NCI-H2227 treated with DMSO at 0.1 percent for 48 hours (cell line): ENCODE measurements around the gene TMEM8B.

Experiments used
- DNase-seq: peaks from one replicate; lab custom pipeline; 2025; lab: John Stamatoyannopoulos, UW

Gene TMEM8B, protein sequence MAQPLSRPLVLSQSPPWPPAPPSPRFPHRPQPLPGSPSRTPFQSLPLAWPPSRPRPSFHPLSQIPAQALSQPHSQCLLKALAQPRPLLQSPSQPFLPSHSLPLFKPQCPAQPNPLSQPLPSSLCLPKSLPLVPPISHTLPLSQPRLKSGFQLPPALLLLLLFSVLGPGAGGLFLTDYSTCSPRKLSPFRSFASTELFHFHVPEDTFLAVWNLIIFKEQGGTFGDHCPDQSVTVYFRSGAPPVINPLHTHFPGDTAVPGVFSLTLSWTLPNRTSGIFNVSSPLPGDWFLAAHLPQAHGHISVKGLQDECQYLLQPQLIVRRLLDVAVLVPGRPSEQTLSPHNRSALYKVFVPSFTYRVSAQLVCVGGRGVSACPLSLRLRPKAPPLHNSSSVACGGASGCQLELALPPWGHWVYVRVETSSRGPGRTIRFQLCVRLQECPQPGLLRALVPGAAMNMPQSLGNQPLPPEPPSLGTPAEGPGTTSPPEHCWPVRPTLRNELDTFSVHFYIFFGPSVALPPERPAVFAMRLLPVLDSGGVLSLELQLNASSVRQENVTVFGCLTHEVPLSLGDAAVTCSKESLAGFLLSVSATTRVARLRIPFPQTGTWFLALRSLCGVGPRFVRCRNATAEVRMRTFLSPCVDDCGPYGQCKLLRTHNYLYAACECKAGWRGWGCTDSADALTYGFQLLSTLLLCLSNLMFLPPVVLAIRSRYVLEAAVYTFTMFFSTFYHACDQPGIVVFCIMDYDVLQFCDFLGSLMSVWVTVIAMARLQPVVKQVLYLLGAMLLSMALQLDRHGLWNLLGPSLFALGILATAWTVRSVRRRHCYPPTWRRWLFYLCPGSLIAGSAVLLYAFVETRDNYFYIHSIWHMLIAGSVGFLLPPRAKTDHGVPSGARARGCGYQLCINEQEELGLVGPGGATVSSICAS

DNA sequence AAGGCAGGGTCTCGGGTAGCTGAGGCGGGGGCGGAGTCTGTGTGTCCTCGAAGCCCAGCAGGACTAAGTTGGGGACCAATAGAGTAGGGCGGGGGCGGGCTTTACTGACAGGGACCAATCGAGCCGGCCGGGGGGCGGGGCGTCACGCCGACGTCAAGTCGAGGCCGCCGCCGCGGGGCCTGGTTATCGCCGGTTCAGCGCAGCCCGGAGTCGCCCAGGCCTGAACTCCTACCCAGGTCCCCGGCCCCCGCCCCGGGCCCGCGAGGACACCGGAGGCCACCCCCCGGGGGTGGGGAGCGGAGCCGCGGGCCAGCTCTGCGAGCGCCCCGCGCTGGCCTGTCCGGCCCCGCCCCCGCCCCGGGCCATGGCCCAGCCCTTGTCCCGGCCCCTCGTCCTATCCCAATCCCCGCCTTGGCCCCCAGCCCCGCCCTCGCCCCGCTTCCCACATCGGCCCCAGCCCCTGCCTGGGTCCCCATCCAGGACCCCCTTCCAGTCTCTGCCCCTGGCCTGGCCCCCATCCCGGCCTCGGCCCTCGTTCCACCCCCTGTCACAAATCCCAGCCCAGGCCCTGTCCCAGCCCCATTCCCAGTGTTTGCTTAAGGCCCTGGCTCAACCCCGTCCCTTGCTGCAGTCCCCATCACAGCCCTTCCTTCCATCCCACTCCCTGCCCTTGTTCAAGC lies at the start of gene TMEM8B:
TMEM8B (plus strand) TSS at position 145 of the 680 bp plus-strand sequence; CDS start at position 365, 220 bp downstream.
- peak; percentile 71 for DNase-seq

DNA sequence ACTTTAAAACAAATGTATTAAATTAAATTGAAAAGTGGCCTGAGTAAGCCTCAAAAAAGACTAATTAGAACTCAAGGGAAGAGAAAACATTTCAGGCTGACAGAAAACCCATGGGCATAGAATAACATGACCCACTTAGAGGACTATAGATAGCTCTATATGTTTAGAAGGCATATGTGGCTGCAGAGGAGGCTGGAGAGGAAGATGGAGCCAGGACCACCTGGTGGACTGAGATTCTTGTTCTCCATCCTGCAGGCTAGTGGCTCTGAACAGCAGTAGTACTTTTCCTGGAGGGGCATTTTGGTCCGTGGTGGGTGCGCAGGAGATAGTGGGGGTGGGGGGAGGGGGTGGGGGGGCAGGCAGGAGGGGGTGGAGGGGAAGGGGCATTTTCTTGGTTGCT lies 48.0 kb upstream of the TMEM8B start:
- DNase-seq = no peak

DNA sequence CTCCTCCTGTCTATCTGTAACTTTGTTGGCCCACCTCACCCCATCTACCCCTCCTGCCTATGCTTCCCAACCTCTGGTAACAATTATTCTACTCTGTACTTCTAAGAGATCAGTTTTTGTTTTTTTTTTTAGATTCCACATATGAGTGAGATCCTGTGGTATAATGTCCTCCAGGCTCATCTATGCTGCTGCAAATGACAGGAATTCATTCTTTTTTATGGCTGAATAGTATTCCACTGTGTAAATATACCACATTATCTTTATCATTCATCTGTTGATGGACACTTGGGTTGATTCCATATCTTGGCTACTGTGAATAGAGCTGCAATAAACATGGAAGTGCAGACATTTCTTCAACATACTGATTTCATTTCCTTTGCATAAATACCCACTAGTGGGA lies 45.6 kb upstream of the TMEM8B start:
- DNase-seq = no peak

DNA sequence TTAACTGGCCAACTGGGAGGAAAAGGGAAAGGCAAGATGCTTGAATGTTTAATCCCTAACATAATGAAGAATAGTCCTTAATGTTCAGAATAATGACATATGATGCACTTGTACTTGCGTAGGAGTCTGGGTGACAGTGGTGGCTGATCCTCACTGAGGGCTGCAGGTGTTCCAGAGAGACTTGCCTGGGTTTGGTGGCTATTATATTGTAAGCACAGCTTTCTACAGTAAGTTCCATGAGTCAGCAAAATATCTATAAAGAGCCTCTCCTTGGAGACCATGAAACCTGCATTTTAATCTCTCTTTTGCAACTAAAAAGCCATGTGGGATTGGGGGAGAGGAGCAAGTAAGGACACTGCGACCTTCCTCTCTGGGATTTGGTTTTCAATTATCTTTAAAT lies 39.5 kb upstream of the TMEM8B start:
- no peak for DNase-seq

DNA sequence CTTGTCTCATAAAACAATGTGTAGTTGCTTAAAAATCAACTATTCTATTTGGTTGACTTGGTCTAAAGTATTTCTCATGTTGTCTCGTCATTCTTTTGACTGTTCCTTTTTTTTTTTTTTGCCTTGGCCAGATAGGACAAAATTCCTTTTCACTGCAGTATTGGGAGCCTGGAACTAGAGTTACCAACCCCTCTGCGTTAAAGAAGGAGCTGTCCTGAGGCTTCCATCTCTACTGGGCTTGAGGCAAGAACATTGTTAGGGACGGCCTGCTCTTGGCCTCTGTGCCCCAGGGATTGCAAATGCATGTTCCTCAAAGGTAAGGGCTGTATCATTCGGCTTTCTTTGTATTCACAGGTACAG lies 39.0 kb upstream of the TMEM8B start:
- no peak for DNase-seq

DNA sequence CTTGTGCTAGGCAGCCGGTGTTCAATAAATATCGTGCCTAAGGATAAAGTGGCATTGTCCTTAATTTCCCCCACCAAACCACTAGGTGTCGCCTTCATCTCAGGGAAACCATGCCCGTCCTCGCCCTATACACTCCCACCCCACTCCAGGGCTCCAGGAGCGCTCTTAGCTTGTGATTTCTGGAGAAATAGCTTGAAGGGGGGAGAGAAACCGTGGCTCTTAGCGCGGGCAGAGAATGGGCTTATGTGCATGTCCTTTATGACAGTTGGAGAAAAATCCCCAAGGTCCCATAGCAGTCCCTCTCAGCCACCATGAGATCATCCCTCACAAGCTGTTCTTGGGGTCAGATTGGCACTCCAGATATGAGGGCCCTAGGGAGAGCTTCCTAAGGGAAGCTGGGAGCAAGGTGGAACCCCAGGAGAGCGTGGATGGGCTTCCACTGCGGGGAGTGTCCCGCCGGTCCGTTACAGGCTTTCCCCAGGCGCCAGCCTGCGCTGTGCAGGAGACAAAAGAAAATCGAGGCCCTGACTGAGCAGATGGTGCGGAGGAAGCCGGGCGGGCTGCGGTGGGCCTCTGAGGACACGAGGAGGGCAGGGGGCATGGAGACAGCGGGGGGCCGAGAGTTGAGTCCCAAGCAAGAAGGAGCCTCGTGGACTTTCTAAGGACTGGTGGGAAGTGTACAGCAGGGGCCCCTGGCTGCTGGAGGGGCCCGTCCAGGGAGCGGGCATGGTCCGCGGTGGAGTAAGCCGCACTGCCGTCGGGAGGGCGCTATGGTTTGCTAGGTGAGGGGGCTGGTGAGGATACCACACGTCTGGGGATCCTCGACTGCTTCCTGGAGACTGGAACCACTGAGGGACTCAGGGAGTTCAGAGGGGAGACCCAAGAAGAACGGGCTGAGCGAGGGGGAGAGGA lies 38.4 kb upstream of the TMEM8B start:
- peak; percentile 69 for DNase-seq

DNA sequence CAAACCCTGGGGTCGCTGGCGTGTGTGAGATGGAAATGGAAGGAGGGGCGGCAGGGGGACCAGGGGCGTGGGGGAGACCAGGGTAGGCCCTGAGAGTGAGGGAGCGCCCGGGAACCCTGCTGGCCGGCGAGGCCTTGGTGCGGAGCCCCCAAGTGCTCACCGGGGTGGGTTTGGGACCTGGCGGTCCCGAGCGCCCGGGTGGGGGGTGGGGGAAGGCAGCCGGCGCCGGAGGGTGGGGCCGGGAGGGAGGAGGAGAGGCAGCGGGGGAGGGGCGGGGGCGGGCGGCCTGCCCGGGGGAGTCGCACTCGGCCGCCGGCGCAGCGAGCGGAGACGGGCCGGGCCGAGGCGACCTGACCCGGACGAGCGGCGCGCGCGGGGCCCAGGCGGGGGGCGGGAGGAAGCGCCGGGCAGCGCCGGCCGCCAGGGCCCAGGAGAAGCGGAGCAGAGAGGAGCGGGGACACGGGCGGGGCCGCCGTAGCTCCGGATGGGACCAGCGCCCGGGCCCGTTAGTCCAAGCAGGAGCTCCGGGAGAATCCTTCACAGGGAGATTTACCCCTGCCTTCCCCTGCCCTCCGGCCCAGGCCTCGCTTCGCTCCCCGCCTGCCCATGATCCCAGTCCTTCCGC lies 37.6 kb upstream of the TMEM8B start, which contains the start of gene NPR2:
NPR2 (plus strand) TSS at position 295 of the 625 bp plus-strand sequence. CDS start 818 bp downstream, outside the sequence.
- DNase-seq = no peak

DNA sequence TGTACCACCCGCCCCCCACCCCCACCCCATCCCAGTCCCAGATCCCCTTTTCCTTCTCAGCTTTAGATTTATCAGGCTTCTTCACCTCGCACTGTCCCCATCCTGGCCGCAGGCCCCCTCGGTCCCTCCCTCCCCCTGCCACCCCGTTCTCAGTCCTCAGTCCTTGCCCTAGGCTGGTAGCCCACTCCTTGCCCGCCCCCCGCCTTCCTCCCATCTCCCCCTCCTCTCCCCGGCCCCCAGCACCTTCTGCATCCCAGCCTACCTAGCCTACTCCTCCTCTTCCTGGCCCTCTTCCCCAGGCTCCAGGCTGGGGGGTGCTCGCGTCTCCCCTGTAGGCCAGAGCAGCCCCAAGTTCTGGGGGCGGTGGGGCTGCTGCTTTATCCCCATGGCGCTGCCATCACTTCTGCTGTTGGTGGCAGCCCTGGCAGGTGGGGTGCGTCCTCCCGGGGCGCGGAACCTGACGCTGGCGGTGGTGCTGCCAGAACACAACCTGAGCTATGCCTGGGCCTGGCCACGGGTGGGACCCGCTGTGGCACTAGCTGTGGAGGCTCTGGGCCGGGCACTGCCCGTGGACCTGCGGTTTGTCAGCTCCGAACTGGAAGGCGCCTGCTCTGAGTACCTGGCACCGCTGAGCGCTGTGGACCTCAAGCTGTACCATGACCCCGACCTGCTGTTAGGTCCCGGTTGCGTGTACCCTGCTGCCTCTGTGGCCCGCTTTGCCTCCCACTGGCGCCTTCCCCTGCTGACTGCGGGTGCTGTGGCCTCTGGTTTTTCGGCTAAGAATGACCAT lies 36.8 kb upstream of the TMEM8B start:
- no peak for DNase-seq

DNA sequence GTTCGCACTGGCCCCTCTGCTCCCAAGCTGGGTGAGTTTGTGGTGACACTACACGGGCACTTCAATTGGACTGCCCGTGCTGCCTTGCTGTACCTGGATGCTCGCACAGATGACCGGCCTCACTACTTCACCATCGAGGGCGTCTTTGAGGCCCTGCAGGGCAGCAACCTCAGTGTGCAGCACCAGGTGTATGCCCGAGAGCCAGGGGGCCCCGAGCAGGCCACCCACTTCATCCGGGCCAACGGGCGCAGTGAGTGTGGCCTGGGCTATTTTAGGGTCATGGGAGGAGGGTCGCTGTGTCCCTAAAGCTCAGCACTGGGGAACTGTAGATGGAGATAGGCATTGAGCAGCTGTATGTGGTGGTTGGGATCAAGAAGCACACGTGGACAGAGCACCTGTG lies 36.2 kb upstream of the TMEM8B start:
- DNase-seq = no peak

DNA sequence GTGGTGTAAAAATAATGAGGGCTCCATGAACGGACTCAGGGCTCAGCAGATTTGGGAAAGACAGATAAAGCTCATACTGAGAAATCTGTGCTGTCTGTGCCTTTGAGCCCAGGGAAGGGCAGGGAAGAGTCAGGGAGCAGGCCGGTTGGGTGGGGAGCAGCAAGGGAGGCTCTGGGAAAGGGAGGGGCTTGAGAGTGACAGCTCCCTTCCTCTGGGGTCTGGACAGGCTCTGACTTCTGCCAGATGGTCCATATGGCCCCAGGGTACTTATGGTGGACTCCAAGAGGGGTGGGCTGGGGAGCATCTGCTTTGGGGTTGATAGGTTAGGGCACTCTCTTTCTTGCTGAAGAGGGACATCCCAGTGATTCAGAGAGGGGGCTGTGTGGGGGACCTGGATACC lies 35.6 kb upstream of the TMEM8B start:
- no peak for DNase-seq

DNA sequence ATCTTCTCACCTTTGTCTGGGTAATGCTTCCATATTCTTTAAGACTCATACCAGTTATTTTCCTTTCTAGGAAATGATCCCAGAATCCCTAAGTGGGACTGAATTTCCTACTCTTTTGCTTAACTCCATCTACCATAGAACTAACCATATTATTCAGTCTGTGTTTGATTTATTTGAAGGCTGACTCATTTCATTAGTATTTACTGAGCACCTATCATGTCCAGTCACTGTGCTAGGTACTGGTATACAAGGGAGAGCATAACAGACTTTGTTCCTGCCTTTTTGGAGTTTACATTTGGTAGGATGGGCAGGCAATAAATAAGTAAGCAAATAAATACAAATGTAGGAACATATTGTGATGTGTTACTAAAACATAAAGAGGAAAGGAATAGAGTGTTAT lies 33.3 kb upstream of the TMEM8B start:
- no peak for DNase-seq

DNA sequence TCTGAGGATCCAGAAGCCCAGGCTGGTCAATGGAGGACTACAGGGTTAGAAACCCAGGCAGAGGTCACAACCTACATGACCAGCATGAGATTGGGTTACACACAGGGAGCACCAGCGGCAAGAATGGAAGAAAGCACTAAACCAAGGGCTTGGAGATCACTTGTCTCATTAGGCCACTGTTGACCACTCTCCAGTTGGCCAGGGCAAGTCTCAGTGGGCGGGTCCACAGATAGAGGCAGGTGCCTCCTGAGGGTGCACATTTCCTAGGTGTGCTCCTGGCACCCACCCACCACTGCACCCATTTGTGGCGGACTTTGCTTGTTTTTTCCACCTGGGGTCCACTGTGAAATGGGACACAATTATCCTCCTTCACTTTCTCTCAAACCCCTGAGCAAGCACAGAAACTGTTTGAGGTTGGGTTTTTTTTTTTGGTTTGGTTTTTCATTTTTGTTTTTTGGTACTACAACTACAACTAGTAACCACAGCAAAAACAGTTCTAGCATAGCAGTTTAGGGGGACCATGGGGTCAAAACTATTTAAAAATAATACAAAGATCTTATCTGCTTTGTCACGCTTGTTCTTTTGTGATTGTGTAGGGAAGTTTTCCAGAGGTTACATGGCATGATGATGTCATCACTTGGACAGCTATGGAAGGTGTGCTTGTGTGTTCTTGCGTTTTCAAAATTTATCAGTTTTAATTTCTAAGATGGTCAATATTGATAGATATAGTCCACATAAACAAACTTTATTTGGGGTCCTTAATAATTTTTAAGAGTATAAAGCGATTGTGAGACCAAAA lies 31.5 kb upstream of the TMEM8B start:
- DNase-seq = no peak

DNA sequence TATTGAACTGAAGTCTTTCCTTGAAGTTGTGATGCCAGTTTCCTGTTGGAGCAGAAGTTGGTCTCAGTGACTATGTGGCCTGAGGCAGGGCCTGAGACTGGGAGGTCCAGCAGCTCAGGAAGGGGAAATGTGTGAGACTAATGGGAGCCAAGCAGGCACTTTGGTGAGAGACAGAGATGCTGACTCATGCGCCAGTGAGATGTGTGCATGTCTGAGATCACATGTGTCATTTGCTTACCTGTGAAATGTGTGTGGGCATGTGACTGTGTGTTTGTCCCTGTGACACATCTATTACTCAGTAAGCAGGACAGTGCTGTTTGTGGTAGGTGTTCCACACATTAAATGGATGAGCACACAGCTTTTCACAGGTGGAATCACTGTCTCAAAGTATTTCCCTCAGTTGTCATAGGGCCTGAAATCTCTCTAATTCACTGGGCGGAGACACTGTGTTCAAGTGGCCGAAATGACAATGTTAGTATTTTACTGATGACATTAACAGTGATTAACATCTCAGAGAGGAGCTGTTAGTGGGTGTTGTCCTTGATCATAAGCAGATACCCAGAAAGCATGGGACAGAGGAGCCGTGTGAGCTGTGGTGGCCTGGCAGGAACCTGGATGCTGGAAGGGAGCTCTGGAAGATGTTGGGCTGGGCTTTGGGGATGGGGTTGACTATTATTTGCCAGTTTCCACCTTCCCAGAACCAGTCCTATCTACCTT lies 30.2 kb upstream of the TMEM8B start:
- DNase-seq = no peak

DNA sequence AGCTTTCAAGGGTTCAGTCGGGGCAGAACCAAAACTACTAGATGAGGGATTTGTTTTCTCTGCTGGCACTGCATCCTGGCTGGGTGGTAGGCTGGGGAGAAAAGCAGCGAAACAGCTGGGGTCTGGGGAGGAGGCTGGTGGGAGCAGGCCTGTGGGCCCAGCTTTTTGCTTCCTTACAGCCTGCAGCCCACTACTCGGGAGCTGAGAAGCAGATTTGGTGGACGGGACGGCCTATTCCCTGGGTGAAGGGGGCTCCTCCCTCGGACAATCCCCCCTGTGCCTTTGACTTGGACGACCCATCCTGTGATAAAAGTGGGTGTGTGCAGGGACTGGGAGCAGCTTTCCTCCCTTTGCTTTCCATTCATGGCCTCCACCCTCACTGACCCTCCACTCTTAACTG lies 28.5 kb upstream of the TMEM8B start:
- DNase-seq = no peak

DNA sequence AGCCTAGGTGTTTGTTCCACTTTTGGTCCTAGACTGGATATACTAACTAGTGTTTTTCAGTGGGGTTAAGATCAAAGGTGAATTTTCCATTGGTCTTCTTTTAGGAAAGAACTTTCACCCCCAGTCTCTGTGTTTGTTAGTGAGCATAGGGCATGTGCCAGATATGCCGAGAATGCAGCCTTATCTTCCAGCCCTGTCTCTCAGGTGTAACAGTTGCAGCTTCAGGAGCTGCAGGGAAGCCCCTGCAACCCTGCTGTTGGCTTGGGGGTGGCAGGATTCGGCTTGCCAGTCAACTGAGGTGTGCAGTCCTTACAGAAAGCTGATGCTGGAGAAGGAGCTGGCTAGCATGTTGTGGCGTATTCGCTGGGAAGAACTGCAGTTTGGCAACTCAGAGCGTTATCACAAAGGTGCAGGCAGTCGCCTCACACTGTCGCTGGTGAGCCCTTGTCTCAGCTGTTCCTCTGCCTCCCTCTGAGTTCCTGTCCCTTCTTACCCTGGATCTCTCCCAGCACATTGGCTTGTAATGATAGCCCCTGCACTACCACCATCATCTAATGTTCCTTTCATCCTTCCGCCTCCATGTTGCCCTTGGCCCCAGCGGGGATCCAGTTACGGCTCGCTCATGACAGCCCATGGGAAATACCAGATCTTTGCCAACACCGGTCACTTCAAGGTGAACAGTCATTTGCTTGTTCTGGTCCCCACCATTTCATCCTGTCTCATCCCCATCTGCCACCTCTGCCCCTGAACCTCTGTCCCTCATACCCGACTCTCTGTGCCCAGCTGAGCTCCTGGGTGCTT lies 27.5 kb upstream of the TMEM8B start:
- DNase-seq = no peak

DNA sequence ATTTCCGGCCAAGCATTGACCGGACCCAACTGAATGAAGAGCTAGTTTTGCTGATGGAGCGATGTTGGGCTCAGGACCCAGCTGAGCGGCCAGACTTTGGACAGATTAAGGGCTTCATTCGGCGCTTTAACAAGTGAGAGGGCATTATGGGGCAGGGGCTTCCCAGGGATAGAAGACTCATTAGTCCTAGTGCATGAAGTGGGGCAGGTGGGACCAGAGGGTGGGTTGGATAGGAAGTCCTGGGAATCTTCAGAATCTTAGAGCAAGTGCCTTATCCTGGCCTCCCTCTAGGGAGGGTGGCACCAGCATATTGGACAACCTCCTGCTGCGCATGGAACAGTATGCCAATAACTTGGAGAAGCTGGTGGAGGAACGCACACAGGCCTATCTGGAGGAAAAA lies 22.9 kb upstream of the TMEM8B start:
- no peak for DNase-seq

DNA sequence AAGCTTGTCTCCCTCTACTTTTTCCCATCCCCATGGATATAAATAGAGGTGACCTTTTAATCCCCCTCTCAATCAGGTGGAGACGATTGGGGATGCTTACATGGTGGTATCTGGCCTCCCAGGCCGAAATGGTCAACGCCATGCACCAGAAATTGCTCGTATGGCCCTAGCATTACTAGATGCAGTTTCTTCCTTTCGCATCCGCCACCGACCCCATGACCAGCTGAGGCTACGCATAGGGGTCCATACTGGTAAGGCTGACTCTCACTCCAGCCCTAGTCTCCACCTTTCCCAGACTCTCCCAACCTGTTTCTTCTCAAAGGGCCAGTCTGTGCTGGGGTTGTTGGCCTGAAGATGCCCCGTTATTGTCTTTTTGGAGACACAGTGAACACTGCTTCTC lies 20.6 kb upstream of the TMEM8B start:
- DNase-seq = no peak

DNA sequence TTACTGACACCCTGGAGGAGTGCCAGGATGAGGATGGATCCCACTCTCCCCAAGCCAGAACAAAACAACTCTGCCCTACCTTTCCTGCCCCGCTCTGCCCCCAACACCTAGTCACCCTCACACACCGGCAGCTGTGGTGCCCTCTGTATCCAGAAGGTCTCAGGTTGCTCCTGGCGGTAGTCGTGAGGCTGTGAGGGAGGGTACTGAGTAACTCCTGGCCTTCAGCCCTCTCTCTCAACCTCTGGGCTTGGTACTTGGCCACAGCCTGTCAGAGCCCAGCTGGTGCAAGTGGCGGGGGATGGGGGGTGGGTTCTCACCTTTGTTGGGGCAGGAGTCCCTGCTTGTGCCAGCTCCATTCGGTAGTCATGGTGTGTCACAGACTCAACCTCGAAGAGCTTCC lies 18.9 kb upstream of the TMEM8B start:
- no peak for DNase-seq
